SK-N-SH treated with all-trans-retinoic acid at 6 μM for 48 hours (cell line): Measurements from ENCODE around the gene EPHA4.

Experiments used
- ATAC-seq: fragments of 200-7000 bp; cut with Tn5 transposase; 3 replicates; pipeline ENCODE4 v1.9.1; 2020; ENCODE audit warnings: mild to moderate bottlenecking, moderate library complexity
- ARNTL ChIP-seq: fragments of 450-650 bp; formaldehyde crosslinking; IDR thresholded peaks from 2 replicates; pipeline ENCODE4 v1.5.0; 2020; ENCODE audit warnings: low read depth, mild to moderate bottlenecking, moderate library complexity, borderline replicate concordance
- BACH2 ChIP-seq: fragments of 250-450 bp; sonication (Bioruptor Pico); IDR thresholded peaks from 2 replicates; pipeline ENCODE4 v1.9.0; 2021; ENCODE audit warnings: mild to moderate bottlenecking, borderline replicate concordance
- CREB5 ChIP-seq: fragments of 250-450 bp; sonication (Bioruptor Pico); IDR thresholded peaks from 2 replicates; pipeline ENCODE4 v1.5.1; 2020; ENCODE audit warnings: low read depth, mild to moderate bottlenecking, moderate library complexity
- CSDC2 ChIP-seq: fragments of 250-450 bp; sonication (Bioruptor Pico); IDR thresholded peaks from 2 replicates; pipeline ENCODE4 v1.5.0; 2020; ENCODE audit warnings: mild to moderate bottlenecking, moderate library complexity
- CSRNP3 ChIP-seq: fragments of 250-450 bp; sonication (Bioruptor Pico); IDR thresholded peaks from 2 replicates; pipeline ENCODE4 v1.5.1; 2021; ENCODE audit warnings: mild to moderate bottlenecking, moderate library complexity
- ESRRG ChIP-seq: fragments of 250-450 bp; sonication (Bioruptor Pico); IDR thresholded peaks from 2 replicates; pipeline ENCODE4 v1.6.1; 2021; ENCODE audit warnings: mild to moderate bottlenecking
- ISL1 ChIP-seq: fragments of 250-450 bp; sonication (Bioruptor Pico); IDR thresholded peaks from 2 replicates; pipeline ENCODE4 v2.1.2; 2022; ENCODE audit warnings: mild to moderate bottlenecking, moderate library complexity
- OSR1 ChIP-seq: fragments of 250-450 bp; sonication (Bioruptor Pico); IDR thresholded peaks from 2 replicates; pipeline ENCODE4 v1.8.0; 2022; ENCODE audit warnings: moderate library complexity, mild to moderate bottlenecking, inconsistent platforms
- PATZ1 ChIP-seq: fragments of 250-450 bp; sonication (Bioruptor Pico); IDR thresholded peaks from 2 replicates; pipeline ENCODE4 v1.8.0; 2020; ENCODE audit warnings: mild to moderate bottlenecking, moderate library complexity, borderline replicate concordance
- POU6F1 ChIP-seq: fragments of 250-450 bp; sonication (Bioruptor Pico); IDR thresholded peaks from 2 replicates; pipeline ENCODE4 v1.8.0; 2021; ENCODE audit warnings: low read depth, mild to moderate bottlenecking, moderate library complexity, borderline replicate concordance
- PPARA ChIP-seq: fragments of 250-450 bp; sonication (Bioruptor Pico); IDR thresholded peaks from 2 replicates; pipeline ENCODE4 v1.5.0; 2020; ENCODE audit warnings: mild to moderate bottlenecking, borderline replicate concordance
- RARB ChIP-seq: fragments of 250-450 bp; sonication (Bioruptor Pico); IDR thresholded peaks from 2 replicates; pipeline ENCODE4 v1.8.0; 2021; ENCODE audit warnings: mild to moderate bottlenecking, moderate library complexity
- SNAI2 ChIP-seq: fragments of 250-450 bp; sonication (Bioruptor Pico); IDR thresholded peaks from 2 replicates; pipeline ENCODE4 v1.5.0; 2020; ENCODE audit warnings: mild to moderate bottlenecking, moderate library complexity
- TCF4 ChIP-seq: fragments of 250-450 bp; sonication (Bioruptor Pico); IDR thresholded peaks from 2 replicates; pipeline ENCODE4 v1.8.0; 2021; ENCODE audit warnings: mild to moderate bottlenecking, moderate library complexity, borderline replicate concordance
- TOX ChIP-seq: fragments of 250-450 bp; sonication (Bioruptor Pico); IDR thresholded peaks from 2 replicates; pipeline ENCODE4 v1.8.0; 2021; ENCODE audit warnings: mild to moderate bottlenecking, moderate library complexity, borderline replicate concordance
- TSHZ2 ChIP-seq: fragments of 250-450 bp; sonication (Bioruptor Pico); IDR thresholded peaks from 2 replicates; pipeline ENCODE4 v1.5.0; 2020; ENCODE audit warnings: mild to moderate bottlenecking, moderate library complexity
- ZC3H10 ChIP-seq: fragments of 250-450 bp; sonication (Bioruptor Pico); IDR thresholded peaks from 2 replicates; pipeline ENCODE4 v1.5.1; 2021; ENCODE audit warnings: mild to moderate bottlenecking, moderate library complexity
- ZFP3 ChIP-seq: fragments of 250-450 bp; sonication (Bioruptor Pico); IDR thresholded peaks from 2 replicates; pipeline ENCODE4 v1.5.0; 2020; ENCODE audit warnings: mild to moderate bottlenecking, moderate library complexity
- ZNF565 ChIP-seq: fragments of 450-650 bp; formaldehyde crosslinking; conservative IDR thresholded peaks from 2 replicates; pipeline ENCODE4 v1.5.0; 2020; ENCODE audit warnings: low read depth, mild to moderate bottlenecking, moderate library complexity
- ZNF70 ChIP-seq: fragments of 450-650 bp; formaldehyde crosslinking; IDR thresholded peaks from 2 replicates; pipeline ENCODE4 v1.5.0; 2020; ENCODE audit warnings: mild to moderate bottlenecking, moderate library complexity
- ZNF8 ChIP-seq: fragments of 450-650 bp; formaldehyde crosslinking; IDR thresholded peaks from 2 replicates; pipeline ENCODE4 v1.5.0; 2020; ENCODE audit warnings: mild to moderate bottlenecking, moderate library complexity

EPHA4 gene

GRCh38 chr2:221590861-221591365 is 18.8 kb upstream of the EPHA4 start:
- no peak for ATAC-seq
- TF ChIP-seq BACH2 (CRISPR knock-in tag), result no peak
- TF ChIP-seq PPARA (CRISPR knock-in tag), result no peak
- TF ChIP-seq TOX (CRISPR knock-in tag), result no peak
- TF ChIP-seq ZNF565 (CRISPR knock-in tag), result no peak
- TF ChIP-seq OSR1 (CRISPR knock-in tag), result no peak
- no peak for TF ChIP-seq ESRRG (CRISPR knock-in tag)
- no peak for TF ChIP-seq POU6F1 (CRISPR knock-in tag)
- TF ChIP-seq ZC3H10, result no peak
- TF ChIP-seq ZFP3 (CRISPR knock-in tag), result no peak

GRCh38 chr2:221589696-221590095 is 17.6 kb upstream of the EPHA4 start:
- no peak for TF ChIP-seq ZFP3 (CRISPR knock-in tag)
- TF ChIP-seq ZNF565 (CRISPR knock-in tag), result no peak
- no peak for TF ChIP-seq POU6F1 (CRISPR knock-in tag)
- no peak for TF ChIP-seq ZC3H10
- TF ChIP-seq RARB, result no peak
- TF ChIP-seq OSR1 (CRISPR knock-in tag), result no peak
- no peak for TF ChIP-seq BACH2 (CRISPR knock-in tag)
- TF ChIP-seq ISL1, result no peak
- no peak for TF ChIP-seq CSDC2
- no peak for TF ChIP-seq PATZ1 (CRISPR knock-in tag)
- no peak for TF ChIP-seq CREB5 (CRISPR knock-in tag)
- no peak for TF ChIP-seq TOX (CRISPR knock-in tag)
- TF ChIP-seq SNAI2 (CRISPR knock-in tag), result no peak
- no peak for TF ChIP-seq ESRRG (CRISPR knock-in tag)
- no peak for TF ChIP-seq TSHZ2 (CRISPR knock-in tag)
- TF ChIP-seq ARNTL, result no peak
- ATAC-seq, result no peak

- no peak for ATAC-seq
- TF ChIP-seq RARB, result no peak
- no peak for TF ChIP-seq CSDC2
- TF ChIP-seq ZNF8 (CRISPR knock-in tag), result no peak
- no peak for TF ChIP-seq ISL1
- no peak for TF ChIP-seq CREB5 (CRISPR knock-in tag)
- TF ChIP-seq CSRNP3 (CRISPR knock-in tag), result no peak
- no peak for TF ChIP-seq PPARA (CRISPR knock-in tag)
- TF ChIP-seq TCF4 (CRISPR knock-in tag), result no peak
- TF ChIP-seq ZNF565 (CRISPR knock-in tag), result no peak
- no peak for TF ChIP-seq ZNF70
- TF ChIP-seq ESRRG (CRISPR knock-in tag), result no peak
These were observed 16.3 kb upstream of the EPHA4 start for GRCh38 chr2:221588306-221588985.
